HG02870 (cell line): ENCODE measurements around the gene SLC6A15.

Experiments used
- ATAC-seq: cut with Tn5 transposase; IDR thresholded peaks from one replicate; pipeline ENCODE4 v1.9.1; 2021; ENCODE audit warnings: mild to moderate bottlenecking, moderate library complexity; ENCODE audit not compliant: unreplicated experiment

SLC6A15 gene

DNA sequence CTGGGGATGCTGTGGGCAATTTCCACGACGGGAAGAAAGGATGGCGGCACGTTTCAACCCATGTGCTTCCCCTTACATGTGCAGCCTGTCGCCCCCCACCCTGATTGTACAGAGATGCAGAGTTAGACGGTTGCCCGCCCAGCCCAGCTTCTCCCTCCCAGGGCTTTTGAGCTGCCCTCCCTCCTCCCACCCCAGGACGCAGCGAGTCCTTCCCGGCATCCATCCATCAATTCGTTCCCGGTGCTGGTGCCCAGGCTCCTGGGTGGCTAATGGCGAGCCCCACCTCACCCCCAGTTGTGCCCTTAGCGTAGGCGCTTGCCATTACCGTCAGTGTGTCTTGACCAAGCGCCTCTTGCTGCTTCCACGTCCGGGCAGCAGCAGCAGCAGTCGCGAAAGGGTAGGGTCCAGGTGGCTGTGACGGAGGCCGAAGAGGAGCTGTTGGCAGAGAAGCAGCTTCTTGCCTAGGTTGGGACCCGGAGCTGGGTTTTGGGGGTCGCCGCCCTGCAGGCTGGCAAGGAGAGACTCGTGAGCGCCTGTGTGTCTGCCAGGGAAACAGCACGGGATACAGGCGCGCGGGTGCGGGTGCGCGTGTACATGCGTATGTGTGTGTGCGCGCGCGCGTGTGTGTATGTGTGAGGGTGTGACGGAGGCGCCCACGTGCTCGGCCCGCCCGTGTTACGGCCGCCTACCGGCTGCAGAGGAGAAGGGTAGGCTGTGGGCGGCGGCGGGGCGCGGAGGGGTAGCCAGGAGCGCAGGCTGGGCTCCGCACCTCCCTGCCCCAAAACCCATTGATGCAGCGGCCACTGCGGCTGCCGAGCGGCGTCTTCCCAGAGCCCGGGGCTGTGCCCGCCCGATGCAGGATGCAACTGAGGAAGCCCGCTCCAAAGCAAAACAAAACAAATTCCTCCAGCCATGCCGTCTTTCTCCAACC is at the start of gene SLC6A15:
Gene SLC6A15, minus strand, starts transcription at position 602 of the 931 bp plus-strand sequence. CDS start 20,679 bp downstream, outside the sequence.
- ATAC-seq = no peak

DNA sequence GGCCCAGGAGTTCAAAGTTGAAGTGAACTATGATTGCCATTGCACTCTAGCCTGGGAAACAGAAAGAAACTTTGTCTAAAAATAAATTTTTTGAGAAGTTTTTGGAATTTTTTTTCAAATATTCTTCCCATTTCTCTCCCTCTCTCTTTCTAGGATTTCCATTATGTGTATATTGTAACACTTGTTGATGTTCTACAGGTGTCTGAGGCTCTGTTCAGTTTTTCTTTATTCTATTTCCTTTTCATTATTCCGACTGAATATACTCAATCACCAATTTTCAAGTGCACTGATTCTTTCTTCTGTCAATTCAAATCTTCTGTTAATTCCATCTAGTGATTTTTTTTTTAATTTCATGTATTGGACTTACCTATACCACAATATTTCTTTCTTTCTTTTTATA is 48.3 kb upstream of the SLC6A15 start:
- no peak for ATAC-seq

GRCh38 chr12:84955298-84955697 is 42.7 kb upstream of the SLC6A15 start:
- no peak for ATAC-seq

- ATAC-seq = peak; percentile 63
These were observed 41.8 kb upstream of the SLC6A15 start for GRCh38 chr12:84954415-84954814.

GRCh38 chr12:84950971-84951546 is 38.5 kb upstream of the SLC6A15 start:
- ATAC-seq = no peak

- no peak for ATAC-seq
These were observed 34.2 kb upstream of the SLC6A15 start for GRCh38 chr12:84946753-84947152.

- ATAC-seq = no peak
These were observed 24.8 kb upstream of the SLC6A15 start for GRCh38 chr12:84937415-84937814.

DNA sequence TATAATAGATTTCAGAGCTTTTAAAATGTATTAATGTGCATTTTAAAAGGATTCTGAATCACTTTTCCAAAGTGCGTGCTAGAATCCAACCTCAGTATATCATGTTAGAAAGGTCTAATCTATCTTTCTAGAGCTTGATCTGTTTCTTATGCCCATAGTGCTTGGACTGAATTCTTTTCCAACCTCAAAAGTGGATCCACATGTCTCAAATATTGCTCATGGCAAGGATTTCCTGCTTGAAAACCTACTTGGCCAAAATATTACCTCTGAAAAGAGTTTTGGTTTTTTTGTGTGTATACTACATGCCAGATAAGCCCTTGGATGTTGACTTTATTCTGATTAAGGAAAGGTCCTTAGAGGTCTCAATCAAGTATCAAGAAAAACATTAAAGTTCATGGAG is 16.9 kb upstream of the SLC6A15 start:
- ATAC-seq = no peak

- no peak for ATAC-seq
These were observed 12.4 kb upstream of the SLC6A15 start for GRCh38 chr12:84924981-84925380.

DNA sequence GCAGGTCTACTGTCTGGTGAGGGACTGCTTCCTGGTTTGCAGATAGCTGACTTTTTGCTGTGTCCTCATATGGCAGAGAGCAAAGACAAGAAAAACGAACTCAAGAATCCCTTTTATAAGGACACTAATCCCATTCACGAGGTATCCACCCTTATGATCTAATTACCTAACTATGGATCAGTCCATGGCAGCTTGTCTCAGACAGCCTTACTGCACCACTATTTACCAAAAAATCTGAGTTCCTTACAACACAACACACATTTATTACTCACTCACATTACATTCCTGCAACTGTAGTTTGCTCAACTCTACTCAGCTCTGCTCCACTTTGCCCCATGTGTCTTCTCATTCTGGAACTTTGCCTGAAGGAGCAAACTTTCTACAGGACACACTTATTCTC is 10.1 kb upstream of the SLC6A15 start:
- ATAC-seq = no peak

DNA sequence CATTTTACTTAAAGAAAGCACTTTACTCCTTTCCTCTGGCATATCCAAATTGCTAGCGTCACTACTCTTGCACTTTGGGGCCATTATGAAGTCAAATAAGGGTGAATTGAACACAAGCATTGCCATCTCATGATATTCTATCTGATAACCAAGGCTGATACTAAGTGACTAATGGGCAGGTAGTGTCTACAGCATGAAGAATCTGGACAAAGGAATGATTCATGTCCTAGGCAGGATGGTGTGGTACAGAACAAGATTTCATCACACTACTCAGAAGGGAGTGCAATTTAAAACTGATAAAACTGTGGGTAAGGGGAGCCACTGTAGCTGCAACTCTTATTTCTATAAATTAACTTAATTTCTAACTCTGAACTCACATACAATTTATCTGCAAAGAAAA is 7.7 kb upstream of the SLC6A15 start:
- no peak for ATAC-seq

DNA sequence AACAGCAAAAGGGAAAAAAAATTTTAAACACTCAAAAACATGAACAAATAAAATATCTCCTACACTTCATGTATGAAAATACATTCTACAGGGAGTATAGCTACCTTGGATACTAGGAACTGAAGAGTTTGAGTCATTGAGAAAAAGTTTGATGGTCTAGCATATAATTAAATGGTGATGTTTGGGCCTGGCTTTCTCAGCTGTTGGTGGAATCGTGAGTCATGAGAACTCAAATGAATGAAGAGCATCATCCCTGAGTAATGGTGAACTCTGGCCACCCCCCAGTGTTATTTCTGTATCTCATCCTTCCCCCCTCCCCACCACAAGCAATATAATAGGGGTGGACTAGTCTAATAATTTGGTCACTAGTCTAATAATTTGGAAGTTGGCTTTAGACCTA is 6.7 kb upstream of the SLC6A15 start:
- no peak for ATAC-seq

DNA sequence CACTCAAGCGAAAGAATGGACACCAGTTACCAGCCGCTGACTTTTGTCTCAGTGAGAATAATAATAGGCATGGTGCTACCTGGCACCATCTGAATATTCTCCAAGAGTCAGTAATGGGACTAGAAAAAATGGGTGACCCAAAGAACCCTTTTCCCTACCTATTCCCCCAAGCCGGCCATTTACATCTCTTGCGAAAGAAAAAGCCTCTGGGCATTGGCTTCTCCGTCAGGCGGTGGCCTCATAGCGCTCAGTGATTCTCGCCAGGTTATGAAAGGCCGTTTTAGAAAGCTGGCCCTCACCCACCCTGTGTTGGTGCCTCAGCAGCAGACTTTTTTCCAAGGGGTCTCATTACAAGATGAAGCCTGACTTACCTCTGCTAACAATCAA is 523 bp upstream of the SLC6A15 start:
- no peak for ATAC-seq

DNA sequence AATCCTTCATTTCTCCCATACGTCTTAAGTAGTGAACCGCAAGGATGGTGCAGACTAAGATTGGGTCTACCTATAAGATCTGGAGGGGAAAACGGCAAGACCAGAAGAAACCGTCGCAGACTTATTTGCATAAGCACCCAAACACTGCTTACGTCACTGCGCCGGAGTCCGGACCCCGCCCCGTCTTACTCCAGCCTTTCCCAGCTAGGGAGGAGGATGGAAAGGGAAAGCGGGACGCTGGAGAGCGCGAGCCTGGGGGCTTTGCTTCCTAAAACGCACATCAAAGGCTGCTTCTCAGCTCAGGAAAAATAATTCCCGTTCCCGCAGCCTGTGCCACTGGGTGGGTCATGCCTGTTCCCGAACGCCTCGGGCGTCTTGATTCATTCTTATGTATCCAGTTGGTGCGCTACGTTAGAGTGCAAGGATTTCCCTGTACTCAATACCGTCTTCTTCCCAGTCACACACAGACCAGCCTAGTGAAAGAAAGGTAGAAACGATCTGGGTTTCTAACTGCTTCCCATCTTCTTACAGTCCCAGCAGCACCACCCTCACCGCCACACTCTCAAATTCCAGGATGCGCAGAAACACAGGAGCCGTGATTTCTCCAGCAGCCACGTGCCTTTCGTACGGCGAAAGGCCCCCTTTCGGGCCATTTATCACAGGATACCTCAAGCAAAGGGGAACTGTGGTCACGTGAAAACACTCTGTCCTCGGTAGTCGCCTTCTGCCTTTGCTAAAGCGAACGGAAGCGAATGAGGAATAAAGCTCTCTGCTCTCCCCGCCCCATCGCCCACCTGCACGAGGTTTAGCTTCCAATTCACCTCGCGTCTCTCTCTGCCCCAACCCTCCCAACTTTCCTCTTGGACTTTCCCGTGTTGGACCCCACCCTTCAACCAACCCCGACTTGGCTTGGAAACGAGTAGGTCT is 1.1 kb downstream of the SLC6A15 start:
- ATAC-seq = no peak

DNA sequence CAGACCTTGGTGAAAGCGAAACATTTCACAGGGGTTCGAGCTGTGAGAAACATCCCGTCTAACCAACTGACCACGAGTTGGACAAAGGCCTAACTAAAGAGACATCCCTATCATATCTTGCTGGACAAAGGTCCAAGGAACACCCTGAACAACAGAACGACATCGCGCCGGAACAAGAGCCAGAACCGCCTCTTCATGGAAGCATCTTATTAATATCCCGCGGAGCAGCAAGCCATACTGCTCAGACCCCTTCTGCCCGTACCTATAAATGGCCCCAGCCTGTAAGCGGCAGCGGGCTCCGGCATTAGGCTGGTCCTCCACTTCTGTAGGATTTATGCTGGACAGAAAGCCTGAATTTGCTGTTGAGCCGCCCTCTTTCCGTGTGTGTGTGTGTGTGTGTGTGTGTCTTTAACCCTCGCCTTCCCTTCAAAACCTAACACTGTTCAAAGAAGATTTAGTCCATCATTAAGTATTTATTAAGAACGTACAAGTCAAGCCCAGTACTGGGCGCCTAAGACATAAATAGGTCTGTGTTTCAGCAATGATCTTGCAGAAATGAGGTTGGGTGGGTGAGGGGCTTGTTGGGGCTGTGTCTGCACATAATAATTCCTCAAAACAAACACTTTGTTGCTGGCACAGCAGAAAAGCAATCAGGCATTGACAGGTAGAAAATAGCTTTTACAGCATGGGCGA is 1.9 kb downstream of the SLC6A15 start:
- ATAC-seq = no peak

DNA sequence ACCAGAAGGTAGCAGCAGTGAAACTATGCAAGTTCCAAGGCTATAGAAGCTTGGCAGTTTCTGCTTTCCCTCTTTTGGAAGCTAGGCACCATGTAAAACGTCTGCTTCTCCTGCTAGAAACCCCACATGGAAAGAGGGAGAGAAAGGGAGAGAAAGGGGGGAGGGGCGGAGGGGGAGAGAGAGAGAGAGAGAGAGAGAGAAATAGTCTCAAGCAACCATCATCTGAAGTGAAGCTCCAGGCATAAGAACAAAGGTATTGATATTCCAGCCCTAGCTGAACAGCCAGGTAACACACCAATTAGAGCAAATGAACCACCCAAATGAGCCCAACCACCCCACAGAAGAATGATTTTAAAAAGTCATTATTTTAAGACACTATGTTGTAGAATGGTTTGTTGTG is 8.5 kb downstream of the SLC6A15 start:
- ATAC-seq = no peak

- ATAC-seq = no peak
These were observed 21.3 kb downstream of the SLC6A15 start for GRCh38 chr12:84891106-84891838.

DNA sequence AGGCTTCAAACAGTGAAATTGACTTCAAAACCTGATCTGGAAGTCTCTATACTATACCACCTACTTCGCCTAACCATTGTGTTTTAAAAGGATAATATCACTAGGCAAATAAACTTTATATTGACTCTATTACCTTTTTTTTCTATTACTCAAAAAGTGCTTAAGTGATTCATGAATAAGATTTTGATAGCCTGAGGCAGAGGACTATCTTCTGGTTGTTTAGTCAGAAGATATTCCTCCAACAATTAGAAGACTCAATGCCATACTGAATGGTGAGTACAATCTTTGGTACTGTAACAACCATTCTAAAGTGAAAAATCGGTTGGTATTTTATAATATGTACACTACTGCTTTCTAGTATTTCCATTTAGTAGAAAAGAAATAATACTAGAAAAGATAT is 22.8 kb downstream of the SLC6A15 start:
- ATAC-seq = no peak

DNA sequence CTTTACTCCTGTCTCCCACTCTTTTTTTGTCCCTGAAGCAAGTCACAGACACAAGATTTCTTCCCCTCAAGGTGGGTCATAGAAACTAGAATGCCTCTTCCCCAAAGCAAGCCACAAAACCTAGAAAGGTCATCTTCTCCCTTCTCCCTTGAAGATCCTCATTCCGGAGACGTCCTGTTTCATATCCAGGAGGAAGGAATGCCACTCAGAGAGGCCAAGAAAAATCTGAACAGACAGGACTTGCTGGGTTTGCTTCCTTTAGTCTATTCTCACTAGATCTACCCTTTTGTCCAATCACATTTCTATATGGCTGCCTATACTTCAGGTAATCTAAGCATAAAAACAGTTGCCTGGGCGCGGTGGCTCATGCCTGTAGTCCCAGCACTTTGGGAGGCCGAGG is 23.7 kb downstream of the SLC6A15 start:
- ATAC-seq = no peak

DNA sequence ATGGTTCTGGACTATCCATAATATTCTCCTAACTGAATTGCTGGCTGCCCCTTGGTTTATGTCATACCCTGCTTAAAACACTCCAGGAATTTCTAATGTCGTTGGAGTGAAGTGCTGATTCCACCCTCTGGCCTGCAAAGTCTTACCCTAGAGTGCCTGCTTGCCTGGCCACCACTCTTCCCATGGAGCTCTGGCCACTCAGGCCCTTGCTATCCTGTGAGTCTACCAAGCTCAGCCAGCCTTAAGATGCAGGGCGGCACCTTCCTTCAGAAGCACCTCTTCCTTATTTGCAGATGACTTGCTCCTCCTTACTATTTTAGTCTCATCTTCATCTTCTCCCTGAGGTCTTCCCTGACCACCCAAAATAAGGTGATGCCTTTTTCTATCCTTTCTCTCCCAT is 35.3 kb downstream of the SLC6A15 start:
- ATAC-seq = no peak
